GM23338 (cell line): ENCODE results near the gene HARS1. TPM values are rescaled to one million over a fixed set of nuclear protein-coding genes. Genes with fewer than 3 reads are reported as not detected.

Experiments used
- ATAC-seq: fragments of 200-7000 bp; cut with Tn5 transposase; 3 replicates; pipeline ENCODE4 v1.9.1; 2020
- DNase-seq: peaks from one replicate; pipeline ENCODE4 v3.0.0-alpha.2; 2015; ENCODE audit warnings: low spot score
- H2AFZ ChIP-seq: fragments of 200-600 bp; sonication (generic); 2 replicates; pipeline ENCODE4 v1.8.0; 2016; ENCODE audit warnings: antibody characterized with exemption, mild to moderate bottlenecking, moderate library complexity
- H3F3A ChIP-seq: fragments of 200-600 bp; sonication (generic); replicated peaks from 2 replicates; pipeline ENCODE4 v1.8.0; 2017; ENCODE audit warnings: antibody characterized with exemption, mixed run types, low read depth
- H3K27ac ChIP-seq: fragments of 200-600 bp; sonication (generic); 2 replicates; pipeline ENCODE4 v1.6.1; 2016; ENCODE audit warnings: low read depth
- H3K27me3 ChIP-seq: fragments of 200-600 bp; sonication (generic); 2 replicates; pipeline ENCODE4 v1.8.0; 2016; ENCODE audit warnings: mild to moderate bottlenecking, mixed run types, moderate library complexity; ENCODE audit not compliant: insufficient read depth
- H3K36me3 ChIP-seq: fragments of 200-600 bp; sonication (generic); 2 replicates; pipeline ENCODE4 v1.8.0; 2016; ENCODE audit warnings: mild to moderate bottlenecking; ENCODE audit not compliant: insufficient read depth
- H3K4me1 ChIP-seq: fragments of 200-600 bp; sonication (generic); 2 replicates; pipeline ENCODE4 v1.8.0; 2016; ENCODE audit warnings: mild to moderate bottlenecking, moderate library complexity; ENCODE audit not compliant: insufficient read depth
- H3K4me2 ChIP-seq: fragments of 200-600 bp; sonication (generic); 2 replicates; pipeline ENCODE4 v1.7.1; 2017; ENCODE audit warnings: mixed run types
- H3K4me3 ChIP-seq: fragments of 200-600 bp; sonication (generic); 2 replicates; pipeline ENCODE4 v1.6.1; 2016; ENCODE audit warnings: mixed run types
- H3K79me2 ChIP-seq: fragments of 200-600 bp; sonication (generic); replicated peaks from 2 replicates; pipeline ENCODE4 v1.8.0; 2017; ENCODE audit warnings: mild to moderate bottlenecking; ENCODE audit not compliant: insufficient read depth
- H3K9me2 ChIP-seq: fragments of 200-600 bp; sonication (generic); 2 replicates; pipeline ENCODE4 v1.8.0; 2017; ENCODE audit not compliant: insufficient read depth
- H4K20me1 ChIP-seq: fragments of 200-600 bp; sonication (generic); replicated peaks from 2 replicates; pipeline ENCODE4 v1.8.0; 2017; ENCODE audit warnings: mild to moderate bottlenecking; ENCODE audit not compliant: insufficient read depth
- H3K27ac Mint-ChIP-seq: 2 replicates; pipeline ENCODE4 v1.8.0; 2020; ENCODE audit warnings: inconsistent platforms, mild to moderate bottlenecking, moderate library complexity, mixed read lengths
- H3K27me3 Mint-ChIP-seq: 3 replicates; pipeline ENCODE4 v1.8.0; 2022; ENCODE audit warnings: low read depth, mild to moderate bottlenecking, moderate library complexity, mixed read lengths, inconsistent platforms; ENCODE audit not compliant: insufficient read depth, poor library complexity
- H3K36me3 Mint-ChIP-seq: 3 replicates; pipeline ENCODE4 v1.8.0; 2021; ENCODE audit warnings: low read depth, mild to moderate bottlenecking, inconsistent platforms, moderate library complexity, mixed read lengths
- H3K4me1 Mint-ChIP-seq: 3 replicates; pipeline ENCODE4 v1.8.0; 2020; ENCODE audit warnings: mild to moderate bottlenecking, inconsistent platforms, mixed read lengths
- H3K4me3 Mint-ChIP-seq: 3 replicates; pipeline ENCODE4 v1.8.0; 2021; ENCODE audit warnings: moderate library complexity, mild to moderate bottlenecking, inconsistent platforms, mixed read lengths
- H3K9me3 Mint-ChIP-seq: 3 replicates; pipeline ENCODE4 v1.8.0; 2020; ENCODE audit warnings: moderate library complexity, mild to moderate bottlenecking, inconsistent platforms, mixed read lengths
- CTCF ChIP-seq, 2 experiments: fragments of 200-600 bp in 1 of 2; sonication (generic) in 1 of 2; conservative IDR thresholded peaks; 2 replicates each; pipeline versions ENCODE4 v1.5.1 to v1.6.1; 2016 to 2017; ENCODE audit warnings: antibody characterized with exemption in 2 of 2, low read depth in 2 of 2, mild to moderate bottlenecking in 2 of 2, moderate library complexity in 1 of 2
- ETS1 ChIP-seq: IDR thresholded peaks from 2 replicates; pipeline ENCODE4 v1.6.1; 2016; ENCODE audit warnings: antibody characterized with exemption
- EZH2 ChIP-seq: fragments of 200-600 bp; sonication (generic); IDR thresholded peaks from one replicate; pipeline ENCODE4 v1.8.0; 2017; ENCODE audit warnings: antibody characterized with exemption, mild to moderate bottlenecking, low read depth; ENCODE audit not compliant: unreplicated experiment
- EZH2phosphoT487 ChIP-seq: fragments of 200-600 bp; sonication (generic); IDR thresholded peaks from one replicate; pipeline ENCODE4 v1.8.1; 2018; ENCODE audit warnings: antibody characterized with exemption; ENCODE audit not compliant: unreplicated experiment
- JUNB ChIP-seq: IDR thresholded peaks from one replicate; pipeline ENCODE4 v1.6.1; 2016; ENCODE audit warnings: antibody characterized with exemption; ENCODE audit not compliant: unreplicated experiment
- NANOG ChIP-seq: IDR thresholded peaks from 2 replicates; pipeline ENCODE4 v1.6.1; 2016; ENCODE audit warnings: antibody characterized with exemption, borderline replicate concordance
- POLR2AphosphoS5 ChIP-seq: IDR thresholded peaks from 2 replicates; pipeline ENCODE4 v1.6.1; 2016; ENCODE audit warnings: antibody characterized with exemption, low read depth
- STAT1 ChIP-seq: IDR thresholded peaks from one replicate; pipeline ENCODE4 v1.6.1; 2016; ENCODE audit warnings: antibody characterized with exemption; ENCODE audit not compliant: unreplicated experiment
- ZNF114 ChIP-seq: fragments of 250-450 bp; sonication (Bioruptor Pico); IDR thresholded peaks from 2 replicates; pipeline ENCODE4 v1.5.0; 2020; ENCODE audit warnings: mild to moderate bottlenecking, moderate library complexity
- ZNF331 ChIP-seq: fragments of 250-450 bp; sonication (Bioruptor Pico); IDR thresholded peaks from 2 replicates; pipeline ENCODE4 v1.5.0; 2020; ENCODE audit warnings: low read depth, mild to moderate bottlenecking, moderate library complexity
- ZNF462 ChIP-seq: fragments of 250-450 bp; sonication (Bioruptor Pico); IDR thresholded peaks from 2 replicates; pipeline ENCODE4 v1.5.0; 2020; ENCODE audit warnings: mild to moderate bottlenecking, moderate library complexity
- long read RNA-seq: library from polyadenylated mRNA; unstranded; transcript quantifications from one replicate; pipeline ENCODE4 v2.0.0, GENCODE V29; 2020; ENCODE audit not compliant: unreplicated experiment
- polyA plus RNA-seq: library from polyadenylated mRNA; unstranded; fragments of >200 nt; fragmentation: Nextera tagmentation; extraction: Ambion mirVana; gene quantifications from 2 replicates; pipeline ENCODE4 v1.2.1, GENCODE V29; 2016
- total RNA-seq: library from RNA; depleted of rRNA; stranded (reverse); fragments of >200 nt; shearing (Covaris generic); gene quantifications from 2 replicates; pipeline ENCODE4 v1.2.3, GENCODE V29; 2014; rRNA removed

HARS1 gene, protein sequence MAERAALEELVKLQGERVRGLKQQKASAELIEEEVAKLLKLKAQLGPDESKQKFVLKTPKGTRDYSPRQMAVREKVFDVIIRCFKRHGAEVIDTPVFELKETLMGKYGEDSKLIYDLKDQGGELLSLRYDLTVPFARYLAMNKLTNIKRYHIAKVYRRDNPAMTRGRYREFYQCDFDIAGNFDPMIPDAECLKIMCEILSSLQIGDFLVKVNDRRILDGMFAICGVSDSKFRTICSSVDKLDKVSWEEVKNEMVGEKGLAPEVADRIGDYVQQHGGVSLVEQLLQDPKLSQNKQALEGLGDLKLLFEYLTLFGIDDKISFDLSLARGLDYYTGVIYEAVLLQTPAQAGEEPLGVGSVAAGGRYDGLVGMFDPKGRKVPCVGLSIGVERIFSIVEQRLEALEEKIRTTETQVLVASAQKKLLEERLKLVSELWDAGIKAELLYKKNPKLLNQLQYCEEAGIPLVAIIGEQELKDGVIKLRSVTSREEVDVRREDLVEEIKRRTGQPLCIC
- total RNA-seq = 57.8 and 58.8 TPM in 2 replicates
- polyA plus RNA-seq = 48.6 and 51.6 TPM in 2 replicates
- long read RNA-seq, transcript HARS-215 (13 exons, 1,945 nt) = major isoform, 80 of 96 reads
- long read RNA-seq, partial matches to known transcripts = 3 of 96 reads
- long read RNA-seq, other reads (novel, unspliced or antisense) = 5 of 96 reads

DNA sequence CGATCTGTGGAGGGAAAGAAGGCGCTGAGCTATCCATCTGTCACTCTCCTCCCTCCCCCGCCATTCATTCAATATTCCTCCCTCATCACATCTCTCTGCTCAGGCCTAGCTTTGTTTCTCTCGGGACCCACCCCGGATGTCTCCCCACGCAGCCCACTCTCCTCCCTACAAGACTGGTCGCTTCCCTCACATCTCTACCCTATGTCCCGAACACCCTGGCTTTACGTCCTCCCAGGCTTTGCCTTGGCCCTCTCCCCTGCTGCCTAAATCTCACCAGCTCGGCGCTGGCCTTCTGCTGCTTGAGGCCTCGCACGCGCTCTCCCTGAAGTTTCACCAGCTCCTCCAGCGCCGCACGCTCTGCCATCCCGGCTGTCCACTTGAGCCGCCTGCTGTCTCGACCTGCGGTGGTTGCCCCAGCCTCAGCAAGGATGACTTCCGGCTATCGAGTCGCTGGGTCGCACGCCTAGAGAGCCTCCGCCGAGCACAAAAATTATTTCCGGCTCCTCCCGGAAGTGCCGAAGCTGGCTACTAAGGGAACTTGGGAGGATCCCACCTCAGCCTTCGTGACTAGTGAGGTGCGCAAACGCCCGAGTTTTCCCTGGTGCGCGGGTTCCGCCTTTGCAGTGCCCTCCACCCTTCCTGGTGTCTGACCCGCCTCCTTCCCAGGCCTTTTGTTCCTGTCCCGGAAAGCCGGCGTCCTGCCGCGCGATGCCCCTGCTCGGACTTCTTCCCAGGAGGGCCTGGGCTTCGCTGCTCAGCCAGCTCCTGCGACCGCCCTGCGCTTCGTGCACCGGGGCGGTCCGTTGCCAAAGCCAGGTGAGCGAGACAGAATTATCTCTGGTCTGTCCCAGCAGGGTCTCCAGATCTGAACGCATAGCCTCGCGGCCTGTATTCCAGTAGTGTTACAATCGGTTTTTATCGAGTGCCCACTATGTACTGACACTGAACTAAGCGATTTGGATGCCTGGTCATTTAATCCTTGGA lies at the start of gene HARS1, which contains the start of gene HARS2:
HARS1 (minus strand) TSS at position 430 of the 984 bp plus-strand sequence; CDS start at position 364, 66 bp downstream.
HARS2 (plus strand) TSS at position 515 of the 984 bp plus-strand sequence; CDS start at position 709, 194 bp downstream.
- H3K9me3 Mint-ChIP-seq = no peaks in the 10 kb centered on the region
- peaks cover 43% of the 10 kb centered on the region for H3K79me2 ChIP-seq
- H3K4me2 ChIP-seq = peak within 1 kb of the TSS; percentile 84
- ATAC-seq (peak; percentile 98), DNase-seq (peak; percentile 98)
- peak within 1 kb of the TSS; percentile 93 for H3K4me3 ChIP-seq
- H3K4me1 Mint-ChIP-seq = peaks cover 9% of the 10 kb centered on the region
- H3K27me3 ChIP-seq = no peaks in the 10 kb centered on the region
- H3K4me1 ChIP-seq = peaks cover 7% of the 10 kb centered on the region
- H2AFZ ChIP-seq = peak within 1 kb of the TSS; percentile 98
- H3K27ac ChIP-seq = peak within 1 kb of the TSS; percentile 94
- H4K20me1 ChIP-seq = no peaks in the 10 kb centered on the region
- H3F3A ChIP-seq = peaks cover 2% of the 10 kb centered on the region; the same call in 1 of the 2 replicates
- H3K36me3 ChIP-seq = peaks cover 28% of the 10 kb centered on the region
- peaks cover 5% of the 10 kb centered on the region for H3K27me3 Mint-ChIP-seq
- H3K9me2 ChIP-seq = no peaks in the 10 kb centered on the region
- peaks cover 30% of the 10 kb centered on the region for H3K36me3 Mint-ChIP-seq
- peak within 1 kb of the TSS; percentile 99 for H3K4me3 Mint-ChIP-seq
- peak within 1 kb of the TSS; percentile 95 for H3K27ac Mint-ChIP-seq
- TF ChIP-seq POLR2AphosphoS5 (peak; percentile 96), ETS1 (peak; percentile 89), ZNF331 (CRISPR knock-in tag) (no peak), EZH2 (no peak), ZNF114 (CRISPR knock-in tag) (no peak), ZNF462 (CRISPR knock-in tag) (no peak), JUNB (no peak), STAT1 (no peak), EZH2phosphoT487 (no peak), NANOG (no peak), CTCF (conservative IDR thresholded peaks at IDR 0.05; ENCODE audit: low read depth in 2 of 2) (no peak)
